Fibroblast of skin of scalp (primary cell): ENCODE results near the gene C12orf43.
A peak's percentile ranks its signal among the peaks of the same experiment; 100 is the strongest.

Experiments
- DNase-seq: peaks from one replicate; pipeline ENCODE4 v3.0.0-alpha.2; 2013

The C12orf43 gene

GRCh38 chr12:121030576-121031212, 14.4 kb upstream of the C12orf43 start:
- DNase-seq = no peak

DNA sequence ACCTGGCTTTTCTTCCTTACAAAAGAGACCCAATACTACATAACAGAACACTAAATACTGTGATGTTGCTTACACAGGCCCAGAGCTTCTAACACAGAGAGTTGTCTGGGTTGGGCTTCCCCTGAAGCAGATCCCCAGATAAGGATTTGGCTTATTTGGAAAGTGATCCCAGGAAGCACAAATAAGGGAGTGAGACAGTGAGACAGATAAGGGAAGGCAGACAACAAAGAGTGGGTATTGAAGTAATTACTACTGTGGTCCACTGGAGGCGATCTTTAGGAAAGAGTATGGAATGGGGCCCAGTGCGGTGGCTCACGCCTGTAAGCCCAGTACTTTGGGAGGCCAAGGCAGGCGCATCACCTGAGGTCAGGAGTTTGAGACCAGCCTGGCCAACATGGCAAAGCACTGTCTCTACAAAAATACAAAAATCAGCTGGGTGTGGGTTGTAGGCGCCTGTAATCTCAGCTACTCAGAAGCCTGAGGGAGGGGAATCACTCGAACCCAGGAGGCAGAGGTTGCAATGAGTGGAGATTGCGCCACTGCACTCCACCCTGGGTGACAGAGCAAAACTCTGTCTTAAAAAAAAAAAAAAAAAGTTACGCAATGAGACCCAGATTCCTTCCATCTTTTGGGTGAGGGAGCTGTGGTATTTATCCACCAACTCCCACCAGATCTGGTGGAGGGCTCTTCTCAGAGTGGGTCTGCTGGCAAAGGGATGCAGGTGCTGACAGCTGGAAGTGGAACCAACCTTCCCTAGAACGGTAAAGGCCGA, 10.2 kb upstream of the C12orf43 start:
- no peak for DNase-seq

- DNase-seq = no peak
These were observed 9.3 kb upstream of the C12orf43 start for GRCh38 chr12:121025442-121026226.

DNA sequence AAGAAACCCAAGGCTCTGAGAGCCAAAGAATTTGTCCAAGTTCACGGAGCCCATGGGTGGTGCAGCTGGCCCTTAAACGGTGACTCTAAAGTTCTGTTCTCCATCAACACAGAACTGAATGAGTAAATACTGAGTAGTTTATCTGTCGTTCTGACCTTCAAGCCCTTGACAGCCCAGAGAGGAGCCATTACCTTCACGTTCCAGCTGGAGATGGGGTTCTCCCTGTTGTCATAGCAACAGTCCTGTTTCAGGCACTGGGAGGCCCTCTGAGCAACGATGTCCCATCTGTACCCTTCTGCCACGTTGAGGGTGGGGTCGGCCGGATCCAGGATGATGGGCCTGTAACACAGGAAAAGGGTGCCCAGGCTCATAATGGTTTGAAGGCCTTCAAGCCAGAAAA, 7.5 kb upstream of the C12orf43 start:
- no peak for DNase-seq

DNA sequence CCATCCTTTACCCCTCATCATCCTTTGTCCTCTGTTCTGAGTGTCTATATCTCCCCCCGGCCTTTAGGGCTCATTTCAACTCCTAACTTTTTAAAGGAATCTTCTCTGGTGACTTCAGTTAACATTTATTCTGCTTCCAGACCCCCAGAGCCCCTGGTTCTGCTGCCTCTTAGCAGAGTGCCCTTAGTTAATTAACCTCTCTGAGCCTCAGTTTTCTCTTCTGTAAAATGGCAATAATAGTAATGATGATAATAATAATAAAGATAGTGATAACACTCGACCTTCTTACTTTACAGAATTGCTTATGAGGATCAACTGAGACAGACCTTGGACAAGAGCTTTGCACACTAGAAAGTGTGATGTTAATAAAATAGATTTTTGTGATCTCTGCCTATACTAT, 6.4 kb upstream of the C12orf43 start:
- DNase-seq = no peak

- no peak for DNase-seq
These were observed 5.5 kb upstream of the C12orf43 start for GRCh38 chr12:121021754-121022153.

DNA sequence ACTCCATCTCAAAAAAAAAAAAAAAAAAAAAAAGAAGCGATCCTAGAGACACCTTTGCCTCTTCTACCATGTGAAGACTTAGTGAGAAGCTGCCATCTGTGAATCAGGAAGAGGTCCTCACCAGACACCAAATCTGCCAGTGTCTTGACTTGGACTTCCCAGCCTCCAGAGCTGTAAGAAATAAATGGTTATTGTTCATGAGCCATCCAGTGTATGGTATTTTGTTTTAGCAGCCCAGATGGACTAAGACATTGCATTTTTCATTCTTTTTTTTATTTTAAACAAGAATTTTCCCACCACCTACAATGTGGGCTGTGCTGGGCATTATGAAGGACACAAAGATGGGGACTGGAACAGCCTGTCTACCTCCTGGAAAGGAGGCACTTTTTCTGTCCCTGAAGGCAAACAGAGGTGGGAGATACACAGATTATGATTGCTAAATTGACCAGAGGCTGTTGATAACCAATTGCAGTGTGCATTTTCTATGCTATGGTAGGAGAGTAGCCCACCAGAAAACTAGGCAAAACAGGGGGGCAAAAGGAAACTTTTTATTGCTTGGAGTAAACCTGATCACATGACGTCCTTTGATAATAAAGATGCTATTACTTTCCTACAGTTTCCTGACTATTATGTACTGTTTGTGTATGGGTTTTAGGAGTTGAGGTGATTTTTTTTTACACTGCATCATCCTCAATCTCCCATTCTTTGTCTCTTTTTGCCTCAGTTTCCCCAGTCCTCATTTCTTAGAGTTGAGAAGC, 2.8 kb upstream of the C12orf43 start:
- no peak for DNase-seq

DNA sequence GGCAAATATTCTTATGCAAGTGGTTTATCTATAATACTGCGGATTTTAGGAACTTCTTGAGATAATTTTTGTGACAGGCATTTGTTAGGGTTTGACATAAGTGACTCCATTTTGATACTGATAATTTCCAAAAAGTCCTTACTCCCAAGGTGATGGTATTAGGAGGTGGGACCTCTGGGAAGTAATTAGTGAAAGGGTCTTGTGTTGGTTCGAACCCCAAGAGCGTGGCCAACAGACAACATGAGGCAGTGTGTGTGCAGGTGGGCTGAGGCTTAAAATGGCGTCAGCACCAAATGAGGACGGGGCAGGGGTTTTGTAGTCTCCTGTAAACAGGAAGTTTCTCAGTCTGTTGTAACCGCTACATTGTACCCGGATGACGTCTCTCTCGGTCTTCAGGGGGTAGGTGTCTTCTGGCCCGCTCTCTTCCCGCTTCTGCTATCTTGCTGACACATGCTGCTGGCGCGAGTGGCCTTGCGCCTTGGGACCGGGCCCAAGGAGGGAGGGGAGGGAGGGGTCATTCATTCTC, 1.7 kb upstream of the C12orf43 start:
- no peak for DNase-seq

GRCh38 chr12:121013715-121014114, 2.6 kb downstream of the C12orf43 start:
- no peak for DNase-seq

DNA sequence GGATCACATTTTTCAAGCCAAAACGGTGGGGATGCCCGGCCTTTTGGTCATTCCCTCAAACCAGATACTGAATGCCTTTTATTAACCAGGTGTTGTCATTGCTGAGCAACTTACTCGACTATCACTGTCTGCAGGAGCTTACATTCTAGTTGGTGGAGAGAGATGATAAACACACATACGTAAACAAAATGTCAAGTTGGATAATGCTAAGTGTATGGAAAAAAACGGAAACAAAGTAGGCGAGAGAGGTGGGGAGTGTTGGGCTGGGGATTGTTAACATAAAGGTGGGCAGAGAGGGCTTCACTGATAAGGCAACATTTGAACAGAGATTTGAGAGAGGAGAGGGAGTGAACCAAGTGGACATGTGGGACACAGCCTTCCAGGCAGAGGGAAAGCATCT, 4.5 kb downstream of the C12orf43 start:
- DNase-seq = no peak

DNA sequence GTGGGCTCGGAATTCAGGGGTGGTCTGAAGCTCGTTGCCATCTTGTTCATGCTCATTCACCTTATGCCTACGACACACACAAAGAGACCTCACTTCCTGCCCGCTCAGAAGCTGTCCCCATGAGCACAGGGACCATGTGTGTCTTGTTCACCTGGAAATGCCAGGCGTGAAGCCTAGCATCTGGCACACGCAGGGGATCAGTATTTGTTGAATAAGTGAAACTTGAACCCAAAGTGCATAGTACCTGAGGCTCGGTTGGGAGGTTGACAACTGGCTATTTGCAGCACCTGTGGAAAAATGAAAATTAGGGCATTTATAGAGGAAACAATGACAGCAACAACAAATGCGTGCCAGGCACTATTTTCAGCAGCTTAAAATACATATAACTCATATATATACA, 5.4 kb downstream of the C12orf43 start:
- no peak for DNase-seq

DNA sequence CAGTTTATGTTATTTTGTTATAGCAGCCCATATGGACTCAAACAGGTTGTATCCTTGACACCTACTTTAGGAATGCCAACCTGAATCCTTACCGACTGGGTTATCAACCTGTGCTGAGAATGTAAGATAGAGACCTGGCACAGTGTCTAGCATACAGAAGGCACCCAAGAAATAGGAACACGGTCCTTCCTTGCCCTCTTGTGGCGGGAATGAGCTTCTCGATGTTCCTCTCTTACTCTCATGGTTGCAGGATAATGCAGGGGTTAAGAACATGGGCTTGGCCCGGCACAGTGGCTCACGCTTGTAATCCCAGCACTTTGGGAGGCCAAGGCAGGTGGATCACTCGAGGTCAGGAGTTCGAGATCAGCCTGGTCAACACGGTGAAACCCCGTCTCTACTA, 6.5 kb downstream of the C12orf43 start:
- peak; percentile 37 for DNase-seq

DNA sequence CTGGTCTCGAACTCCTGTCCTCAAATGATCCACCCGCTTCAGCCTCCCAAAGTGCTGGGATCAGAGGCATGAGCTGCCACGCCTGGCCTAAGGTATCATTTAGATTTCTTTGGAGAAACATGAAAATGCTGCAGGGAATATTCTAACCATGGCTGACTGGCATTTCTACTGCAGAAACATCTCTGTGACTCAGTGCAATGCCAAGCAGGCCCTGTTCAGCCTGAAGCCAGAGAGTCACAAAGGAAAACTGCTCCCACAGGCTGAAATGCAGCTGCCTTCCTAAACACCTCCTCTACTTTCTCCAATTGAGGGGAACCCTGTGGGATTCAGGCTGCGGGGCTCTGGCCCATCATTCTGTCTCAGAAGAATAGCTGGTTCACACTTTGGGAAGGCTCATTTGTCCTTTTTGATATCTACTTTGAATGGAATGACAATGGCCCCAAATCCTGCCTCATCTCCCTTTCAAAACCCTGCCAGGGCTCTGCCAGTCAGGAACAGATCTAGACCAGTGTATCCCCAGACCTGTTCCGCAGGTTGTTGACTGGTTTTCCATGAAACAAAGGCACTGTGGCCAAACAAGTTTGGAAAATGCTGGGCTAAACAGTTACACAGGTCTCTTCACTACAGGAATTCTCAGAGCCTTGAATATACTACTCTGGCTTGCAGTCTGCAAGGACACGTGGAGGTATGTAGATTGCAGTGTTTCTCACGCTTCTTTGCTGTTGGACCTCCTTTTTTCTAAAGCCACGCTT, 7.8 kb downstream of the C12orf43 start:
- no peak for DNase-seq

DNA sequence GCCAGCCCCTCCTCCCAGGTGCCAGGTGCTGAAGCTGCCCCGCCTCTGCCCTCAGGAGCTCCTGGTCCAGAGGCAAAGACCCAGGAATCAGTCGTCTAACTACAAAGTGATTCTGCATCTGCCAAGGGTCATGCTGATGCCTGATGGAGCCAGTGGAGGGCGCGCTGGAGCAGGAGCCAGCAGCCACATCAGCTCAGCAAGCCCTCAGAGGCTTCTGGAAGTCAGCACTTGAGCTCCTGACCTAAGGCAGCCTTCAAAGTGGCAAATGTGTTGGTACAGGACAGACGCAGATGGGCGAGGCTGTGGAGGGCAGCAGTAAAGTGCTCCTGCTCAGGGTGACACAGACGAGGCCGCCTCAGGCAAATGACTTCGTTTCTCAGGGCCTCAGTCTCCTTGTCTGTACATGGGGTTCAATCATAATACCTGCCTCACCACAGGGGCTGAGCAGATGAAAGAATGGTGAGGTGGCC, 10.9 kb downstream of the C12orf43 start:
- DNase-seq = peak; percentile 31

DNA sequence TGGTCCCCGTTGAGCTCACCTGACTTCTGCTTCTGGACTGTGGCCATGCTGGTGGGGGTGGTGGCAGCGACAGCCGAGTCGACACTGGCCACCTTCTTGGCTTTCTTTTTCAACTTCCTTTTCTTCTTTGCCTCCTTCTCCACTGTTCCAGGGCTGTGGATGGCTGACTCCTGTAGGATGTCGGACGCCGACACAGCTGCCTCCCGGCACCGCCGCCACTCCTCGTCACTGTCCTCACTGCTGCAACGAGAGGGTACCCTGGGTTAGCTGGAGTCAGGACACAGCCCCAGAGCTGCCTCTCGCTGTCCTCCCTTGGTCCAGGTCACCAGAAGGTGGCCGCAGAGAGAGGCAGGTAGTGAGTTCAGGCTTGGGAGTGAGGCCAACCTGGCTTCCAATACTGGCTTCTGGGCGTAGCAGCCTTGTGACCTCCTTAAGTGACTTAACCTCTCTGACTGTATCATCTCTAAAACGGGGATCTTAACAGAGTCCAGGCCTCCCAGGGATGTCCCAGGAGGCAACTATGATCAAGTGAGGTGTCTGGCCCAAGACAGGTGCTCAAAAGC, 12.0 kb downstream of the C12orf43 start:
- DNase-seq = no peak

DNA sequence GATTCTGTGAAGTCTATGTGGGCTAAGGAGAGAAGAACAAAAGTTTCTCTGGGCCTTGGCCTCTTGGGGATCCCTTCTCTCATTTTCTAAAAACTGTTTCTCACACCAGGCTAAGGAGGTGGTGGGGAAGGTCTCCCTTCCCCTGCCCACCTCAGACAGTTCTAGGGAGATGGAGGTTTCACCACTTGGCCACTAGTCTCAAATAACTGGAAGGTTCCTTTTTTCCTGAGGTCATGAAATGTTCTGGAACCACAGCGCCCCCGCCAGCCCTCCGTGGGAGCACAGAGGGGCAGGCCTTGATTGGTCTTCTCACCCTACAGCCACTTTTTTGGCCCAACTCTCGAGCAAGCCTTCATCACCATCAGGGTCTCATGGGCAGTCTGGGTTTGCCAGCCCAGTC, 12.6 kb downstream of the C12orf43 start:
- DNase-seq = no peak

- DNase-seq = no peak
These were observed 14.3 kb downstream of the C12orf43 start for GRCh38 chr12:121001841-121002483.

GRCh38 chr12:121001060-121001459, 15.2 kb downstream of the C12orf43 start:
- no peak for DNase-seq

DNA sequence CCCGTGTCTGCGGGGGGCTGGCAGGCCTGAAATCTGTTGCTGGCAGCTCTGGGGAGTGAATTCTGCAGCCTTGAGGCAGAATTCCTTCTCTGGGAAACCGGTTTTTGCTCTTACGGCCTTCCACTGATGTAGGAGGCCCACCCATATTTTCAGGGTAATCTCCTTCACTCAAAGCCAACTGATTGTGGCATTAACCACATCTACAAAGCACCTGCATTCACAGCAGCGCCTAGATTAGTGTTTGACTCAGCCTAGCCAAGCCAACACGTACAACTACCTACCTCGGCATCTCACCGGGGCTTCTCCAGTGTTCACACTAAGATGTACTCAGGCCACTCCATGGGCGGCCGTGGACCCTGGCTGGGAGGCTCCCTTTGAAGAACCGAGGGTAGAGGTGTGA, 15.8 kb downstream of the C12orf43 start:
- DNase-seq = no peak

DNA sequence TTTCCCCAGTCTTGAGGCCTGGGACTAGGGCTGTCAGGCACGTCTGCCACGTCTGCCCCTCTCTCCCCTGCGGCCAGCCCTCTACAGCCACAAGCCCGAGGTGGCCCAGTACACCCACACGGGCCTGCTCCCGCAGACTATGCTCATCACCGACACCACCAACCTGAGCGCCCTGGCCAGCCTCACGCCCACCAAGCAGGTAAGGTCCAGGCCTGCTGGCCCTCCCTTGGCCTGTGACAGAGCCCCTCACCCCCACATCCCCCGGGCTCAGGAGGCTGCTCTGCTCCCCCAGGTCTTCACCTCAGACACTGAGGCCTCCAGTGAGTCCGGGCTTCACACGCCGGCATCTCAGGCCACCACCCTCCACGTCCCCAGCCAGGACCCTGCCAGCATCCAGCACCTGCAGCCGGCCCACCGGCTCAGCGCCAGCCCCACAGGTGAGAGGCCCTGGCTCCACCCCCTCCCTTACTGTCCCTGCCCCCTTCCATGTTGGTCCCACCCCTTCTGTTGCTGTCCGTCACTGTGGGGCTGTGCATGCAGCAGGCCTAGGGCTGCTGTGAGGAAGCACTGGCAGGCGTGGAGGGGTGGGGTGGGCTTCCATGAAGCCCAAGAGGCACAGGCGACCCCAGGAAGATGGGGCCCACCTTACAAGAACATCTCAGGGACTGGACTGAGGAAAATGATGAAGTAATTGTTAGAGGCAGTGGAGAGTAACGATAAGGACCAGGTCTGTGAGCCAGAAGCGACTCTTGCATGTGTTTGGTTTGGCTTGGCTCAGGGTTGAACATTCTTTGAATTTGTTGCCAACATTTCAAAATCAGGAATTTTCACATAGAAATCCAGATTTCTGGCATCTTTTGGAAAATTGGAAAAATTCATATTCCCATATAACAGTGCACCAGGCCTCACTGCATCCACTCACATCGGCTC, 16.8 kb downstream of the C12orf43 start:
- DNase-seq = peak; percentile 29
